GM23338 (cell line): ENCODE results near the gene AASDHPPT. TPM values are rescaled to one million over a fixed set of nuclear protein-coding genes. Genes with fewer than 3 reads are reported as not detected.

Source experiments
- ATAC-seq: fragments of 200-7000 bp; cut with Tn5 transposase; 3 replicates; pipeline ENCODE4 v1.9.1; 2020
- DNase-seq: peaks from one replicate; pipeline ENCODE4 v3.0.0-alpha.2; 2015; ENCODE audit warnings: low spot score
- H2AFZ ChIP-seq: fragments of 200-600 bp; sonication (generic); 2 replicates; pipeline ENCODE4 v1.8.0; 2016; ENCODE audit warnings: antibody characterized with exemption, mild to moderate bottlenecking, moderate library complexity
- H3F3A ChIP-seq: fragments of 200-600 bp; sonication (generic); replicated peaks from 2 replicates; pipeline ENCODE4 v1.8.0; 2017; ENCODE audit warnings: antibody characterized with exemption, mixed run types, low read depth
- H3K27ac ChIP-seq: fragments of 200-600 bp; sonication (generic); 2 replicates; pipeline ENCODE4 v1.6.1; 2016; ENCODE audit warnings: low read depth
- H3K27me3 ChIP-seq: fragments of 200-600 bp; sonication (generic); 2 replicates; pipeline ENCODE4 v1.8.0; 2016; ENCODE audit warnings: mild to moderate bottlenecking, mixed run types, moderate library complexity; ENCODE audit not compliant: insufficient read depth
- H3K36me3 ChIP-seq: fragments of 200-600 bp; sonication (generic); 2 replicates; pipeline ENCODE4 v1.8.0; 2016; ENCODE audit warnings: mild to moderate bottlenecking; ENCODE audit not compliant: insufficient read depth
- H3K4me1 ChIP-seq: fragments of 200-600 bp; sonication (generic); 2 replicates; pipeline ENCODE4 v1.8.0; 2016; ENCODE audit warnings: mild to moderate bottlenecking, moderate library complexity; ENCODE audit not compliant: insufficient read depth
- H3K4me2 ChIP-seq: fragments of 200-600 bp; sonication (generic); 2 replicates; pipeline ENCODE4 v1.7.1; 2017; ENCODE audit warnings: mixed run types
- H3K4me3 ChIP-seq: fragments of 200-600 bp; sonication (generic); 2 replicates; pipeline ENCODE4 v1.6.1; 2016; ENCODE audit warnings: mixed run types
- H3K79me2 ChIP-seq: fragments of 200-600 bp; sonication (generic); replicated peaks from 2 replicates; pipeline ENCODE4 v1.8.0; 2017; ENCODE audit warnings: mild to moderate bottlenecking; ENCODE audit not compliant: insufficient read depth
- H3K9me2 ChIP-seq: fragments of 200-600 bp; sonication (generic); 2 replicates; pipeline ENCODE4 v1.8.0; 2017; ENCODE audit not compliant: insufficient read depth
- H4K20me1 ChIP-seq: fragments of 200-600 bp; sonication (generic); replicated peaks from 2 replicates; pipeline ENCODE4 v1.8.0; 2017; ENCODE audit warnings: mild to moderate bottlenecking; ENCODE audit not compliant: insufficient read depth
- H3K27ac Mint-ChIP-seq: 2 replicates; pipeline ENCODE4 v1.8.0; 2020; ENCODE audit warnings: inconsistent platforms, mild to moderate bottlenecking, moderate library complexity, mixed read lengths
- H3K27me3 Mint-ChIP-seq: 3 replicates; pipeline ENCODE4 v1.8.0; 2022; ENCODE audit warnings: low read depth, mild to moderate bottlenecking, moderate library complexity, mixed read lengths, inconsistent platforms; ENCODE audit not compliant: insufficient read depth, poor library complexity
- H3K36me3 Mint-ChIP-seq: 3 replicates; pipeline ENCODE4 v1.8.0; 2021; ENCODE audit warnings: low read depth, mild to moderate bottlenecking, inconsistent platforms, moderate library complexity, mixed read lengths
- H3K4me1 Mint-ChIP-seq: 3 replicates; pipeline ENCODE4 v1.8.0; 2020; ENCODE audit warnings: mild to moderate bottlenecking, inconsistent platforms, mixed read lengths
- H3K4me3 Mint-ChIP-seq: 3 replicates; pipeline ENCODE4 v1.8.0; 2021; ENCODE audit warnings: moderate library complexity, mild to moderate bottlenecking, inconsistent platforms, mixed read lengths
- H3K9me3 Mint-ChIP-seq: 3 replicates; pipeline ENCODE4 v1.8.0; 2020; ENCODE audit warnings: moderate library complexity, mild to moderate bottlenecking, inconsistent platforms, mixed read lengths
- CREB1 ChIP-seq: fragments of 250-450 bp; sonication (Bioruptor Pico); IDR thresholded peaks from 2 replicates; pipeline ENCODE4 v1.5.0; 2020; ENCODE audit warnings: low read depth, mild to moderate bottlenecking, moderate library complexity
- JUNB ChIP-seq: IDR thresholded peaks from one replicate; pipeline ENCODE4 v1.6.1; 2016; ENCODE audit warnings: antibody characterized with exemption; ENCODE audit not compliant: unreplicated experiment
- NANOG ChIP-seq: IDR thresholded peaks from 2 replicates; pipeline ENCODE4 v1.6.1; 2016; ENCODE audit warnings: antibody characterized with exemption, borderline replicate concordance
- POLR2AphosphoS5 ChIP-seq: IDR thresholded peaks from 2 replicates; pipeline ENCODE4 v1.6.1; 2016; ENCODE audit warnings: antibody characterized with exemption, low read depth
- STAT1 ChIP-seq: IDR thresholded peaks from one replicate; pipeline ENCODE4 v1.6.1; 2016; ENCODE audit warnings: antibody characterized with exemption; ENCODE audit not compliant: unreplicated experiment
- ZNF114 ChIP-seq: fragments of 250-450 bp; sonication (Bioruptor Pico); IDR thresholded peaks from 2 replicates; pipeline ENCODE4 v1.5.0; 2020; ENCODE audit warnings: mild to moderate bottlenecking, moderate library complexity
- ZNF331 ChIP-seq: fragments of 250-450 bp; sonication (Bioruptor Pico); IDR thresholded peaks from 2 replicates; pipeline ENCODE4 v1.5.0; 2020; ENCODE audit warnings: low read depth, mild to moderate bottlenecking, moderate library complexity
- polyA plus RNA-seq: library from polyadenylated mRNA; unstranded; fragments of >200 nt; fragmentation: Nextera tagmentation; extraction: Ambion mirVana; gene quantifications from 2 replicates; pipeline ENCODE4 v1.2.1, GENCODE V29; 2016
- total RNA-seq: library from RNA; depleted of rRNA; stranded (reverse); fragments of >200 nt; shearing (Covaris generic); gene quantifications from 2 replicates; pipeline ENCODE4 v1.2.3, GENCODE V29; 2014
- TF ChIP-seq, protein P1 (sequence below), 2 experiments: fragments of 200-600 bp in 1 of 2; sonication (generic) in 1 of 2; conservative IDR thresholded peaks; 2 replicates each; pipeline versions ENCODE4 v1.5.1 to v1.6.1; 2016 to 2017; ENCODE audit warnings: antibody characterized with exemption in 2 of 2, low read depth in 2 of 2, mild to moderate bottlenecking in 2 of 2, moderate library complexity in 1 of 2
- TF ChIP-seq, protein P2 (sequence below): fragments of 250-450 bp; sonication (Bioruptor Pico); IDR thresholded peaks from 2 replicates; pipeline ENCODE4 v1.5.0; 2020; ENCODE audit warnings: mild to moderate bottlenecking, moderate library complexity
- TF ChIP-seq, protein P3 (sequence below): IDR thresholded peaks from 2 replicates; pipeline ENCODE4 v1.6.1; 2016; ENCODE audit warnings: antibody characterized with exemption

The AASDHPPT gene
- total and polyA plus RNA-seq, 2 experiments from 2014 or later, result 49.0 to 62.3 TPM

DNA sequence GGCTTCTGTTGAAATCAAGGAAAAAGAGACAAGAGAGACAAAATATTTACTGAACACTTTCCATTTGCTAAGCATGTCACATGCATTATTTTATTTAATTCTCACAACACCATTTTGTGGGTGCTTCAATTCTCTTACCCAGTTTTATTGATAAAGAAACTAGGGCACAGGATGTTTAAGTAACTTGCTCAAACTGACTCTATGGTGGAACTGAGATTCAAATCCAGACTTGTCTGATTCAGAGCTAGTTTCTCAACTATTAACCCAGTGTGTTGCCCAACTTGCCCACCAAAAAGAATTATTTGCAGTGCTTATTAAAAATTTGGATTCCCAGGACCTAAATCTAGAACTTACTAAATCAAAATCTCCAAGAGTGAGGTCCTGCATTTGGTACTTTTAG is 33.9 kb upstream of the AASDHPPT start (continued):
- no peak for TF ChIP-seq ZNF331 (CRISPR knock-in tag)

DNA sequence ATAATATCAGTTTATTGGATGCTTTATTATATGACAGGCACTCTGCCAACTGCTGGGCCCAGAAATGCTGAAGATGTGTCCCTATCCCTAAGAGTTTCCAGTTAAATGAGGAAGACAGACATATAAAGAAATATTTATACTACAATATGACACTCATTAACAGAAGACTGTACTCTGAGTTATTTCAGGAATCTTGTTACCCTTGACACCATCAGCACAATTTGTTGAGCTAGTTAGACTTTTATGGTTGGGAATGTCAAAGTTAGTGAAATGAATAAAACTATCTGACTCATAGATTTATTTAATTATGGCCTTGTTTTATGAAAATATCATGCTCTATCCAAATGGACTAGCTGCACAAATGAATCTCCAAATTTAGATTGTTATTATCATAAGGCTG is 29.8 kb upstream of the AASDHPPT start:
- Histone ChIP-seq H2AFZ (no peak overlapping the region), H3K4me2 (no peak overlapping the region), H3K27ac (no peak overlapping the region), H3K79me2 (no peaks in the 10 kb centered on the region), H4K20me1 (no peaks in the 10 kb centered on the region), H3K36me3 (no peaks in the 10 kb centered on the region), H3K9me2 (no peaks in the 10 kb centered on the region; the same call in 1 of the 2 replicates), H3K27me3 (no peaks in the 10 kb centered on the region), H3K4me1 (no peaks in the 10 kb centered on the region), H3F3A (no peaks in the 10 kb centered on the region), H3K4me3 (no peak overlapping the region)
- peaks cover 3% of the 10 kb centered on the region; the same call in 2 of the 3 replicates for H3K4me1 Mint-ChIP-seq
- no peak overlapping the region for H3K4me3 Mint-ChIP-seq
- ATAC-seq, result no peak
- H3K36me3 Mint-ChIP-seq, result no peaks in the 10 kb centered on the region
- no peak for DNase-seq
- no peak overlapping the region for H3K27ac Mint-ChIP-seq
- TF ChIP-seq, protein P1, sequence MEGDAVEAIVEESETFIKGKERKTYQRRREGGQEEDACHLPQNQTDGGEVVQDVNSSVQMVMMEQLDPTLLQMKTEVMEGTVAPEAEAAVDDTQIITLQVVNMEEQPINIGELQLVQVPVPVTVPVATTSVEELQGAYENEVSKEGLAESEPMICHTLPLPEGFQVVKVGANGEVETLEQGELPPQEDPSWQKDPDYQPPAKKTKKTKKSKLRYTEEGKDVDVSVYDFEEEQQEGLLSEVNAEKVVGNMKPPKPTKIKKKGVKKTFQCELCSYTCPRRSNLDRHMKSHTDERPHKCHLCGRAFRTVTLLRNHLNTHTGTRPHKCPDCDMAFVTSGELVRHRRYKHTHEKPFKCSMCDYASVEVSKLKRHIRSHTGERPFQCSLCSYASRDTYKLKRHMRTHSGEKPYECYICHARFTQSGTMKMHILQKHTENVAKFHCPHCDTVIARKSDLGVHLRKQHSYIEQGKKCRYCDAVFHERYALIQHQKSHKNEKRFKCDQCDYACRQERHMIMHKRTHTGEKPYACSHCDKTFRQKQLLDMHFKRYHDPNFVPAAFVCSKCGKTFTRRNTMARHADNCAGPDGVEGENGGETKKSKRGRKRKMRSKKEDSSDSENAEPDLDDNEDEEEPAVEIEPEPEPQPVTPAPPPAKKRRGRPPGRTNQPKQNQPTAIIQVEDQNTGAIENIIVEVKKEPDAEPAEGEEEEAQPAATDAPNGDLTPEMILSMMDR (conservative IDR thresholded peaks at IDR 0.05; ENCODE audit: low read depth in 2 of 2), result no peak
- no peak for TF ChIP-seq ZNF114 (CRISPR knock-in tag)
- H3K9me3 Mint-ChIP-seq, result no peaks in the 10 kb centered on the region
- H3K27me3 Mint-ChIP-seq, result no peaks in the 10 kb centered on the region

DNA sequence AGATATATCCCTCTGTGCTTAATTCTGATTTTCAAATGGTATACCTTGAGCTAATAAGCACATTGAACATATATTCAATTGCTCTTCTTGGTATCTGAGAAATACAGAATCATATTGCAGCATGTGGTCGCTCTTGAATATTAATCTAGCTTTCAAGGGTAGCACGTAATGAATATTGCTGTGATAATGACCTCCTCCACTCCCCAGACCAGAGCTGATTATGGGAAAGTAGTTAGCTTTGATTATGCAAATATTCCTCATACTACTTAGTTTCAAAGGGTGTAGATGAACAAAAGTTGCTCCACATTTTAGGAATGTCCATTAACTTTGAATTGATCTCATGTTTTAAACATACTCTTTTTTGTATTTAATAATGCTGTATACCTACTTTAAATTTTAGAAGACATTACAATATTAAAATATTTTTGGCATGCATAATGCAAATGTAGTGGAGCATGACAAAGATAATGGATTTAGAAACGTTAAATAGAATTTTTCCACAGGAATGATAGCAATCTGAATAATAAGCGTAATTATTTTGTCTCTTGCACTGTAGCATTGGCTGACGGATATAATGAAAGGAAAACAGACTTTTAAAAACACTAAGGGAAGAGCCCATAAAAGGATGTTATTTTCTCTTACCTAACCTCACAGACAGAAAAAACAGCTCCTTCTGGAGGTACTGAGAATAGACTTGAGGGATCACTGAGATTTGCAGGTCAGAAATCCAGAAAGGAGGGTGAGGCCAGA is 27.6 kb upstream of the AASDHPPT start:
- Histone ChIP-seq H3K4me3 (no peak overlapping the region), H3K4me2 (no peak overlapping the region), H3K4me1 (no peaks in the 10 kb centered on the region), H3K79me2 (no peaks in the 10 kb centered on the region), H4K20me1 (no peaks in the 10 kb centered on the region), H3K9me2 (no peaks in the 10 kb centered on the region; the same call in 1 of the 2 replicates), H2AFZ (no peak overlapping the region), H3K27ac (no peak overlapping the region), H3K36me3 (no peaks in the 10 kb centered on the region), H3F3A (no peaks in the 10 kb centered on the region), H3K27me3 (no peaks in the 10 kb centered on the region)
- H3K9me3 Mint-ChIP-seq, result no peaks in the 10 kb centered on the region
- peaks cover 3% of the 10 kb centered on the region; the same call in 2 of the 3 replicates for H3K4me1 Mint-ChIP-seq
- DNase-seq, result no peak
- H3K4me3 Mint-ChIP-seq, result no peak overlapping the region
- H3K36me3 Mint-ChIP-seq, result no peaks in the 10 kb centered on the region
- no peaks in the 10 kb centered on the region for H3K27me3 Mint-ChIP-seq
- no peak for ATAC-seq
- H3K27ac Mint-ChIP-seq, result no peak overlapping the region
- TF ChIP-seq POLR2AphosphoS5 (no peak), CREB1 (CRISPR knock-in tag) (no peak), STAT1 (no peak), JUNB (no peak), NANOG (no peak), ZNF331 (CRISPR knock-in tag) (no peak), ZNF114 (CRISPR knock-in tag) (no peak)
- TF ChIP-seq, protein P2, sequence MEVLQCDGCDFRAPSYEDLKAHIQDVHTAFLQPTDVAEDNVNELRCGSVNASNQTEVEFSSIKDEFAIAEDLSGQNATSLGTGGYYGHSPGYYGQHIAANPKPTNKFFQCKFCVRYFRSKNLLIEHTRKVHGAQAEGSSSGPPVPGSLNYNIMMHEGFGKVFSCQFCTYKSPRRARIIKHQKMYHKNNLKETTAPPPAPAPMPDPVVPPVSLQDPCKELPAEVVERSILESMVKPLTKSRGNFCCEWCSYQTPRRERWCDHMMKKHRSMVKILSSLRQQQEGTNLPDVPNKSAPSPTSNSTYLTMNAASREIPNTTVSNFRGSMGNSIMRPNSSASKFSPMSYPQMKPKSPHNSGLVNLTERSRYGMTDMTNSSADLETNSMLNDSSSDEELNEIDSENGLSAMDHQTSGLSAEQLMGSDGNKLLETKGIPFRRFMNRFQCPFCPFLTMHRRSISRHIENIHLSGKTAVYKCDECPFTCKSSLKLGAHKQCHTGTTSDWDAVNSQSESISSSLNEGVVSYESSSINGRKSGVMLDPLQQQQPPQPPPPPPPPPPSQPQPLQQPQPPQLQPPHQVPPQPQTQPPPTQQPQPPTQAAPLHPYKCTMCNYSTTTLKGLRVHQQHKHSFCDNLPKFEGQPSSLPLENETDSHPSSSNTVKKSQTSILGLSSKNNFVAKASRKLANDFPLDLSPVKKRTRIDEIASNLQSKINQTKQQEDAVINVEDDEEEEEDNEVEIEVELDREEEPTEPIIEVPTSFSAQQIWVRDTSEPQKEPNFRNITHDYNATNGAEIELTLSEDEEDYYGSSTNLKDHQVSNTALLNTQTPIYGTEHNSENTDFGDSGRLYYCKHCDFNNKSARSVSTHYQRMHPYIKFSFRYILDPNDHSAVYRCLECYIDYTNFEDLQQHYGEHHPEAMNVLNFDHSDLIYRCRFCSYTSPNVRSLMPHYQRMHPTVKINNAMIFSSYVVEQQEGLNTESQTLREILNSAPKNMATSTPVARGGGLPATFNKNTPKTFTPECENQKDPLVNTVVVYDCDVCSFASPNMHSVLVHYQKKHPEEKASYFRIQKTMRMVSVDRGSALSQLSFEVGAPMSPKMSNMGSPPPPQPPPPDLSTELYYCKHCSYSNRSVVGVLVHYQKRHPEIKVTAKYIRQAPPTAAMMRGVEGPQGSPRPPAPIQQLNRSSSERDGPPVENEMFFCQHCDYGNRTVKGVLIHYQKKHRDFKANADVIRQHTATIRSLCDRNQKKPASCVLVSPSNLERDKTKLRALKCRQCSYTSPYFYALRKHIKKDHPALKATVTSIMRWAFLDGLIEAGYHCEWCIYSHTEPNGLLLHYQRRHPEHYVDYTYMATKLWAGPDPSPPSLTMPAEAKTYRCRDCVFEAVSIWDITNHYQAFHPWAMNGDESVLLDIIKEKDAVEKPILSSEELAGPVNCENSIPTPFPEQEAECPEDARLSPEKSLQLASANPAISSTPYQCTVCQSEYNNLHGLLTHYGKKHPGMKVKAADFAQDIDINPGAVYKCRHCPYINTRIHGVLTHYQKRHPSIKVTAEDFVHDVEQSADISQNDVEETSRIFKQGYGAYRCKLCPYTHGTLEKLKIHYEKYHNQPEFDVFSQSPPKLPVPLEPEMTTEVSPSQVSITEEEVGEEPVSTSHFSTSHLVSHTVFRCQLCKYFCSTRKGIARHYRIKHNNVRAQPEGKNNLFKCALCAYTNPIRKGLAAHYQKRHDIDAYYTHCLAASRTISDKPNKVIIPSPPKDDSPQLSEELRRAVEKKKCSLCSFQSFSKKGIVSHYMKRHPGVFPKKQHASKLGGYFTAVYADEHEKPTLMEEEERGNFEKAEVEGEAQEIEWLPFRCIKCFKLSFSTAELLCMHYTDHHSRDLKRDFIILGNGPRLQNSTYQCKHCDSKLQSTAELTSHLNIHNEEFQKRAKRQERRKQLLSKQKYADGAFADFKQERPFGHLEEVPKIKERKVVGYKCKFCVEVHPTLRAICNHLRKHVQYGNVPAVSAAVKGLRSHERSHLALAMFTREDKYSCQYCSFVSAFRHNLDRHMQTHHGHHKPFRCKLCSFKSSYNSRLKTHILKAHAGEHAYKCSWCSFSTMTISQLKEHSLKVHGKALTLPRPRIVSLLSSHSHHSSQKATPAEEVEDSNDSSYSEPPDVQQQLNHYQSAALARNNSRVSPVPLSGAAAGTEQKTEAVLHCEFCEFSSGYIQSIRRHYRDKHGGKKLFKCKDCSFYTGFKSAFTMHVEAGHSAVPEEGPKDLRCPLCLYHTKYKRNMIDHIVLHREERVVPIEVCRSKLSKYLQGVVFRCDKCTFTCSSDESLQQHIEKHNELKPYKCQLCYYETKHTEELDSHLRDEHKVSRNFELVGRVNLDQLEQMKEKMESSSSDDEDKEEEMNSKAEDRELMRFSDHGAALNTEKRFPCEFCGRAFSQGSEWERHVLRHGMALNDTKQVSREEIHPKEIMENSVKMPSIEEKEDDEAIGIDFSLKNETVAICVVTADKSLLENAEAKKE, result no peak
- TF ChIP-seq, protein P3, sequence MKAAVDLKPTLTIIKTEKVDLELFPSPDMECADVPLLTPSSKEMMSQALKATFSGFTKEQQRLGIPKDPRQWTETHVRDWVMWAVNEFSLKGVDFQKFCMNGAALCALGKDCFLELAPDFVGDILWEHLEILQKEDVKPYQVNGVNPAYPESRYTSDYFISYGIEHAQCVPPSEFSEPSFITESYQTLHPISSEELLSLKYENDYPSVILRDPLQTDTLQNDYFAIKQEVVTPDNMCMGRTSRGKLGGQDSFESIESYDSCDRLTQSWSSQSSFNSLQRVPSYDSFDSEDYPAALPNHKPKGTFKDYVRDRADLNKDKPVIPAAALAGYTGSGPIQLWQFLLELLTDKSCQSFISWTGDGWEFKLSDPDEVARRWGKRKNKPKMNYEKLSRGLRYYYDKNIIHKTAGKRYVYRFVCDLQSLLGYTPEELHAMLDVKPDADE, result no peak
